ENCODE data around the gene LRRC47. TPM values are rescaled to one million over a fixed set of nuclear protein-coding genes. Genes with fewer than 3 reads are reported as not detected.

Gene LRRC47
- total RNA-seq, 6 experiments from 2014 or later, result 39.1 to 51.0 (median 45.2) TPM

DNA sequence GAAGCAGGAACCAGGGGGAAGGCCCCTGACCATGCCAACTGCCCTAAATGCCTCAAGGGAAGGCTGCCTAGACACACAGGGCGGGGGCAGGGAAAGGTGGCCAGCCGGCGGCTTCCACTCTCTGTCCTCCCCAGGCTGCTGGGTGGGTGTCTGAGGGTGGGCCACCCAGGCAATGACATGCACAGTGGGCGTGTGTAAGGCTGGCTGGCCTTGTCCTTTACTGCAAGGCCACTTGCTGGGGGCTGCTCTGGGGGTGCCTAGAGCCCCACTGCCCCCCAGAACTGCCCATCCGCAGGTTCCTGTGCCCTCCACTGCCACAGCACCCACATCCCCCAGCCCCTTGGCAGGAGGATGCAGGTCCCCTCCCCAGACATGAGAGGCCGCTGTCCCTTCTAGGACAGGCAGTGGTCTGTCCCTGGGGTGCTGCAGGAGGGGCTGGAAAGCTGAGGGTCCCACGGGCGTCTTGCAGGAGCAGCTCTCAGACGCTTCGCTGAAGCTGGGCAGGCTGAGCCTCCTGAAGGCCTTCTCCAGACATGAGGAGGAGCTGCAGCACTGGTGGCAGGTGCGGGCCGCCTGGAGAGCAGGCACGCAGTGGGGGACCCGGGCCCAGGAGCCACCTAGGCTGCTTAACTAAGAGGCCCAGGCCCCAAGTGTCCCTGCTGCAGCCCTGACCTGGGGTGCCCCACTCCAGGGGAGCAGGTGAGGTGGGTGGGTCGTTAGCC, 34.0 kb downstream of the LRRC47 start:
- Mint-ChIP-seq H3K27me3 (ENCODE audit: insufficient read depth) (peaks cover 24% of the 10 kb centered on the region), H3K9me3 (peaks cover 7% of the 10 kb centered on the region), H3K4me3 (no peak overlapping the region), H3K36me3 (ENCODE audit: low read depth) (peaks cover 9% of the 10 kb centered on the region; the same call in 1 of the 2 replicates), H3K4me1 (ENCODE audit: low read depth) (no peaks in the 10 kb centered on the region; the same call in 1 of the 2 replicates), H3K27ac (no peak overlapping the region)
- TF ChIP-seq CTCF (IDR thresholded peaks at IDR 0.05), result no peak
- no peak for DNase-seq

DNA sequence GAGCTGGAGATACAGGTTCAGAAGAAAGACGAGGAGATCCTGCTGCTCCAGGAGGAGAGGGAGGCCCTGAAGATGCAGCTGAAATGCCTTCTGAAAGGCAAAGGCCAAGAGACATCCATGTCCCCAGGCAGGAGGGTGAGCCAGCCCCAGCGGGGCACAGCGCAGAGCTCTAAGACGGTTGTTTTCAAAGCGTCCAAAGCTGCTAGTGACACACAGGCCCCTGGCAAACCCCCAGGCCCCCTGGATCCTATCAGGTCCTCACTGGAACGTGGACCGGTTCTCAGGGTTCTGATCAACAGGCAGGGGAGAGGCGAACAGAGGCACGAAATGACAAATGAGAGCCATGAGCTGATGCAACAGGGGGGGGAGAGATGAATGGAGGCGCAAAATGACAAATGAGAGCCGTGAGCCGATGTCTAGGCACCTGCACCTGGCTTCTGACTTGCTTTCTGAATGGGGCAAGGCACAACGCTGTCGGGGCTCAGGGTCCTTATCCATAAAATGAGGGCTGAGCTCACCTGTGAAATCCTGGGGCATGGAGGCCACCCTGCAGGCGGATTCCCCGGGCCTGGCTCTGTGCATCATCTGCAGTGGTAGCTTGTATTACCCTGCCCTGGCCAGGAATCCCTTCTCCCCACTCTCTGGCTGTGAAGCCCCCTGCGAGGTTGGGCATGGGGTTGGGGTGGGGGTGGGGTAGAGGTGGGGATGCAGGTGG, 34.8 kb downstream of the LRRC47 start:
- Mint-ChIP-seq H3K9me3 (peaks cover 7% of the 10 kb centered on the region), H3K4me3 (no peak overlapping the region), H3K36me3 (ENCODE audit: low read depth) (peaks cover 9% of the 10 kb centered on the region; the same call in 1 of the 2 replicates), H3K27ac (no peak overlapping the region), H3K27me3 (ENCODE audit: insufficient read depth) (peaks cover 22% of the 10 kb centered on the region), H3K4me1 (ENCODE audit: low read depth) (no peaks in the 10 kb centered on the region; the same call in 1 of the 2 replicates)
- TF ChIP-seq CTCF (IDR thresholded peaks at IDR 0.05), result no peak
- DNase-seq, result no peak

- H3K4me1 Mint-ChIP-seq (ENCODE audit: low read depth), result no peaks in the 10 kb centered on the region; the same call in 1 of the 2 replicates
- no peak for DNase-seq
- peaks cover 9% of the 10 kb centered on the region; the same call in 1 of the 2 replicates for H3K36me3 Mint-ChIP-seq (ENCODE audit: low read depth)
- H3K27ac Mint-ChIP-seq, result no peak overlapping the region
- H3K4me3 Mint-ChIP-seq, result no peak overlapping the region
- H3K9me3 Mint-ChIP-seq, result peaks cover 7% of the 10 kb centered on the region
- no peak for TF ChIP-seq CTCF (IDR thresholded peaks at IDR 0.05)
- H3K27me3 Mint-ChIP-seq (ENCODE audit: insufficient read depth), result peaks cover 29% of the 10 kb centered on the region
These were observed 36.5 kb downstream of the LRRC47 start for GRCh38 chr1:3759796-3760195.

DNA sequence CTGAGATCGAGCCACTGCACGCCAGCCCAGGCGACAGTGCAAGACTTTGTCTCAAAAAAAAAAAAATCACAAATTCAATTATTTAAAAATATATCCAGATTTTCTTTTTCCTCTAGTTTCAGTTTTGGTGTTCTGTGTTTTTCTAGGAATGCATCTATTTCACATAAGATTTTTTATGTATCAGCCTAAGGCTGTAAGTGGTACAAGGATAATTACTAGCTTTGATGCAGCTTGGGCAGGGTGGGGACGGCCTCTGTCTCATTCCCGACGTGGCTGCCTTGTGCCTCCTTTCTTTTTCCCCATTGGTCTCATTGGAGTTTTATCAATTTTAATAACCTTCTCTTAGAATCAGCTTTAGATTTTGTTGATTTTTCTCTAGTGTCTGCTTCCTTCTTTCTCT, 37.1 kb downstream of the LRRC47 start:
- peaks cover 26% of the 10 kb centered on the region for H3K27me3 Mint-ChIP-seq (ENCODE audit: insufficient read depth)
- no peak overlapping the region for H3K4me3 Mint-ChIP-seq
- no peak for DNase-seq

GRCh38 chr1:3756394-3756793, 39.9 kb downstream of the LRRC47 start:
- Mint-ChIP-seq H3K4me3 (no peak overlapping the region), H3K36me3 (ENCODE audit: low read depth) (peaks cover 9% of the 10 kb centered on the region; the same call in 1 of the 2 replicates), H3K27me3 (ENCODE audit: insufficient read depth) (peaks cover 33% of the 10 kb centered on the region), H3K9me3 (peaks cover 7% of the 10 kb centered on the region), H3K27ac (no peak overlapping the region), H3K4me1 (ENCODE audit: low read depth) (no peaks in the 10 kb centered on the region; the same call in 1 of the 2 replicates)
- DNase-seq, result no peak
- no peak for TF ChIP-seq CTCF (IDR thresholded peaks at IDR 0.05)

More for the DNA sequence above, 37.1 kb downstream of the LRRC47 start:
- Mint-ChIP-seq H3K27ac (no peak overlapping the region), H3K4me1 (ENCODE audit: low read depth) (no peaks in the 10 kb centered on the region; the same call in 1 of the 2 replicates), H3K36me3 (ENCODE audit: low read depth) (peaks cover 9% of the 10 kb centered on the region; the same call in 1 of the 2 replicates), H3K9me3 (peaks cover 7% of the 10 kb centered on the region)
- TF ChIP-seq CTCF (IDR thresholded peaks at IDR 0.05), result no peak
